ENCODE measurements around the gene WDR87.
A peak's percentile ranks its signal among the peaks of the same experiment; 100 is the strongest.

WDR87 gene

GRCh38 chr19:37950471-37951175 lies 44.2 kb upstream of the WDR87 start:
- peaks cover 58% of the 10 kb centered on the region for H3K4me1 ChIP-seq (ENCODE audit: insufficient read depth, low read length, severe bottlenecking)
- no peak overlapping the region; the same call in 1 of the 2 replicates for H3K4me2 ChIP-seq (ENCODE audit: low read length)
- no peaks in the 10 kb centered on the region for H3F3A ChIP-seq (ENCODE audit: insufficient read depth, low read length)
- no peaks in the 10 kb centered on the region for H3K27me3 ChIP-seq (ENCODE audit: insufficient read depth, low read length)
- peak overlapping the region; percentile 1; the same call in 1 of the 2 replicates for H3K9ac ChIP-seq (ENCODE audit: low read length)
- H2AFZ ChIP-seq (ENCODE audit: low read length): no peak overlapping the region
- peaks cover 22% of the 10 kb centered on the region for H3K79me2 ChIP-seq (ENCODE audit: insufficient read depth, low read length)
- no peaks in the 10 kb centered on the region for H3K9me3 ChIP-seq (ENCODE audit: low read length)
- H3K27ac ChIP-seq (ENCODE audit: low read depth, low read length, poor library complexity, severe bottlenecking): peak overlapping the region; percentile 54
- H3K4me3 ChIP-seq (ENCODE audit: low read depth, low read length, poor library complexity, severe bottlenecking): no peak overlapping the region
- H3K9me2 ChIP-seq (ENCODE audit: low read depth, low read length): no peaks in the 10 kb centered on the region
- TF ChIP-seq EZH2 (IDR thresholded peaks at IDR 0.05; ENCODE audit: borderline replicate concordance, low read length): no peak
- peaks cover 3% of the 10 kb centered on the region; the same call in 1 of the 2 replicates for H3K36me3 ChIP-seq (ENCODE audit: insufficient read depth, low read length)
- no peaks in the 10 kb centered on the region for H4K20me1 ChIP-seq (ENCODE audit: insufficient read depth, low read length)

DNA sequence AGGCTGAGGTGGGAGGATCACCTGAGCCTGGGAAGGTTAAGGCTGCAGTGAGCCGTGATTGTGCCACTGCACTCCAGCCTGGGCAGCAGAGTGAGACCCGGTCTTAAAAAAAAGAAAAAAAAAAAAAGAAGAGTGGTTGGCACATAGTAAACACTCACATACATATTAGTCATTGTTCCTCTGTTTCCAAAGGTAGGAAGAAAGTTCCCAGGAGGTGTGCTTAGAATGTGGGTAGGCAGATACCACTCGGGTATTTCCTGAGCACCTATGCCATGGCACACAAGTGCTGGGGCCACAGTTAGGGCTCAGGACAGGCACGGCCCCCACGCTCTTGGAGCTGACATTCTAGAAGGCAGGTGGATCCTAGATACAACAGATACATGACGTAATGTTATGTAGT lies 42.0 kb upstream of the WDR87 start:
- Histone ChIP-seq H3K79me2 (ENCODE audit: insufficient read depth, low read length) (peaks cover 19% of the 10 kb centered on the region), H4K20me1 (ENCODE audit: insufficient read depth, low read length) (no peaks in the 10 kb centered on the region)

DNA sequence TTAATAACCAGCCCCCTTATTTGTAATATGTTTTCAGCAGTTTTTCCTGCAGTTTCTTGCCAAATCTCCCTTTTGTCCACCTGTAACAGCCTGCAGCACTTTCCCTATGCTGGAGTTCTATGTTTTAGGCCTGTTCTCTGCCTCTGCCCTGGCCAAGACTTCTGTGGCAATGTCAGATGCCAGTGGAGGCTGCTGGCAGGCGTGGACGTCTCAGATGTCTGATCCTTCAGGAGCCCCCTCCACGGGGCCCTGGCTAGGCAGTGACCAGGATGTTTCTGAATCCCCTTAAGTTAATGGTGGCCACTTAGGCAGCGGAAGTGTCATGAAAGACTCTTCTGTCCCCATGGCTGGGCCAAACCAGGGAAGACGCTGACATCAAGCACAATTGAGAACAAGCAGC lies 41.4 kb upstream of the WDR87 start:
- Histone ChIP-seq H3K9me2 (ENCODE audit: low read depth, low read length) (no peaks in the 10 kb centered on the region), H2AFZ (ENCODE audit: low read length) (no peak overlapping the region), H3K27me3 (ENCODE audit: insufficient read depth, low read length) (no peaks in the 10 kb centered on the region), H3K4me1 (ENCODE audit: insufficient read depth, low read length, severe bottlenecking) (peaks cover 34% of the 10 kb centered on the region), H3K27ac (ENCODE audit: low read depth, low read length, poor library complexity, severe bottlenecking) (peak overlapping the region; percentile 67), H3K9me3 (ENCODE audit: low read length) (no peaks in the 10 kb centered on the region), H3K4me2 (ENCODE audit: low read length) (no peak overlapping the region), H3K9ac (ENCODE audit: low read length) (no peak overlapping the region), H3F3A (ENCODE audit: insufficient read depth, low read length) (no peaks in the 10 kb centered on the region), H3K79me2 (ENCODE audit: insufficient read depth, low read length) (peaks cover 16% of the 10 kb centered on the region), H3K4me3 (ENCODE audit: low read depth, low read length, poor library complexity, severe bottlenecking) (no peak overlapping the region), H4K20me1 (ENCODE audit: insufficient read depth, low read length) (no peaks in the 10 kb centered on the region), H3K36me3 (ENCODE audit: insufficient read depth, low read length) (no peaks in the 10 kb centered on the region)
- TF ChIP-seq EZH2 (IDR thresholded peaks at IDR 0.05; ENCODE audit: borderline replicate concordance, low read length): no peak
- TF ChIP-seq, protein P1, sequence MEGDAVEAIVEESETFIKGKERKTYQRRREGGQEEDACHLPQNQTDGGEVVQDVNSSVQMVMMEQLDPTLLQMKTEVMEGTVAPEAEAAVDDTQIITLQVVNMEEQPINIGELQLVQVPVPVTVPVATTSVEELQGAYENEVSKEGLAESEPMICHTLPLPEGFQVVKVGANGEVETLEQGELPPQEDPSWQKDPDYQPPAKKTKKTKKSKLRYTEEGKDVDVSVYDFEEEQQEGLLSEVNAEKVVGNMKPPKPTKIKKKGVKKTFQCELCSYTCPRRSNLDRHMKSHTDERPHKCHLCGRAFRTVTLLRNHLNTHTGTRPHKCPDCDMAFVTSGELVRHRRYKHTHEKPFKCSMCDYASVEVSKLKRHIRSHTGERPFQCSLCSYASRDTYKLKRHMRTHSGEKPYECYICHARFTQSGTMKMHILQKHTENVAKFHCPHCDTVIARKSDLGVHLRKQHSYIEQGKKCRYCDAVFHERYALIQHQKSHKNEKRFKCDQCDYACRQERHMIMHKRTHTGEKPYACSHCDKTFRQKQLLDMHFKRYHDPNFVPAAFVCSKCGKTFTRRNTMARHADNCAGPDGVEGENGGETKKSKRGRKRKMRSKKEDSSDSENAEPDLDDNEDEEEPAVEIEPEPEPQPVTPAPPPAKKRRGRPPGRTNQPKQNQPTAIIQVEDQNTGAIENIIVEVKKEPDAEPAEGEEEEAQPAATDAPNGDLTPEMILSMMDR (IDR thresholded peaks at IDR 0.05; ENCODE audit: low read length): no peak

More for the DNA sequence above, 42.0 kb upstream of the WDR87 start:
- H3K36me3 ChIP-seq (ENCODE audit: insufficient read depth, low read length): no peaks in the 10 kb centered on the region
- no peak overlapping the region for H2AFZ ChIP-seq (ENCODE audit: low read length)
- H3K27me3 ChIP-seq (ENCODE audit: insufficient read depth, low read length): no peaks in the 10 kb centered on the region
- peak overlapping the region; percentile 67 for H3K27ac ChIP-seq (ENCODE audit: low read depth, low read length, poor library complexity, severe bottlenecking)
- no peaks in the 10 kb centered on the region for H3K9me3 ChIP-seq (ENCODE audit: low read length)
- H3F3A ChIP-seq (ENCODE audit: insufficient read depth, low read length): no peaks in the 10 kb centered on the region
- no peak overlapping the region for H3K9ac ChIP-seq (ENCODE audit: low read length)
- H3K4me3 ChIP-seq (ENCODE audit: low read depth, low read length, poor library complexity, severe bottlenecking): no peak overlapping the region
- H3K4me2 ChIP-seq (ENCODE audit: low read length): no peak overlapping the region
- no peaks in the 10 kb centered on the region for H3K9me2 ChIP-seq (ENCODE audit: low read depth, low read length)
- TF ChIP-seq, protein P1 (IDR thresholded peaks at IDR 0.05; ENCODE audit: low read length): no peak
- no peak for TF ChIP-seq EZH2 (IDR thresholded peaks at IDR 0.05; ENCODE audit: borderline replicate concordance, low read length)
- peaks cover 40% of the 10 kb centered on the region for H3K4me1 ChIP-seq (ENCODE audit: insufficient read depth, low read length, severe bottlenecking)

- no peak overlapping the region for H2AFZ ChIP-seq (ENCODE audit: low read length)
- TF ChIP-seq, protein P1 (IDR thresholded peaks at IDR 0.05; ENCODE audit: low read length): no peak
- no peak for TF ChIP-seq EZH2 (IDR thresholded peaks at IDR 0.05; ENCODE audit: borderline replicate concordance, low read length)
- no peak overlapping the region for H3K4me2 ChIP-seq (ENCODE audit: low read length)
- no peaks in the 10 kb centered on the region for H3K9me3 ChIP-seq (ENCODE audit: low read length)
- H3K79me2 ChIP-seq (ENCODE audit: insufficient read depth, low read length): peaks cover 10% of the 10 kb centered on the region; the same call in 1 of the 2 replicates
- H3K4me3 ChIP-seq (ENCODE audit: low read depth, low read length, poor library complexity, severe bottlenecking): no peak overlapping the region
- H3K9ac ChIP-seq (ENCODE audit: low read length): no peak overlapping the region
- no peak overlapping the region for H3K27ac ChIP-seq (ENCODE audit: low read depth, low read length, poor library complexity, severe bottlenecking)
- no peaks in the 10 kb centered on the region for H3F3A ChIP-seq (ENCODE audit: insufficient read depth, low read length)
- H3K27me3 ChIP-seq (ENCODE audit: insufficient read depth, low read length): no peaks in the 10 kb centered on the region
- H3K36me3 ChIP-seq (ENCODE audit: insufficient read depth, low read length): no peaks in the 10 kb centered on the region
- no peaks in the 10 kb centered on the region for H4K20me1 ChIP-seq (ENCODE audit: insufficient read depth, low read length)
- H3K4me1 ChIP-seq (ENCODE audit: insufficient read depth, low read length, severe bottlenecking): peaks cover 20% of the 10 kb centered on the region
- no peaks in the 10 kb centered on the region for H3K9me2 ChIP-seq (ENCODE audit: low read depth, low read length)
Observed at GRCh38 chr19:37946132-37946531, 39.7 kb upstream of the WDR87 start.

Data from OCI-LY1 (cell line).